Measurements from ENCODE around the gene IGSF21. TPM values are rescaled to one million over a fixed set of nuclear protein-coding genes. Genes with fewer than 3 reads are reported as not detected.

Gene IGSF21
- polyA plus RNA-seq, 1 donor (not counting 4 experiments of a cell fraction or from before 2014, with no cell fraction given) = not detected

DNA sequence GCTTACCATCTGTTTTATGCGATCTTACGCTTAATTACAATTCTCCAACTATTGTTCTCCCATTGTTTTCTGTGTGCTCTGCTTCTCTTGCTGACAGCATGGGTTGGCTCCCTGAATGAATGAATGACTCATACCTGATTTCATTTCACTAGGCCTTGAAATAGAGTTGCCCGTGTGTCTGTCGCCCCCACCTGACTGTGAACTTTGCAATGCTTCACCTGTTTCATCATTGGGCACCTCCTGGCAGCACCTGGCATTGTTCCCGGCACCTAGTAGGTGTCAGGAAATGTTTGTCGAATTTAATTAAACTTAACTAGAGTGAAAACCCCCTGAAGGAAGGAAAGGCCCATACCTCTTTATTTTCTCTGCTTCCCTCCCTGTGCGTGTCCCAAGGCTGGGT lies 252.7 kb downstream of the IGSF21 start:
- Histone ChIP-seq H3K9ac (ENCODE audit: control insufficient read depth, extremely low read depth, insufficient read depth, low read length) (no peak overlapping the region), H2AFZ (ENCODE audit: control insufficient read depth, low read length) (no peak overlapping the region), H3K4me1 (ENCODE audit: control insufficient read depth, extremely low read depth, insufficient read depth, low read length) (no peaks in the 10 kb centered on the region), H3K9me1 (ENCODE audit: control insufficient read depth, extremely low read depth, insufficient read depth, low read length) (no peaks in the 10 kb centered on the region), H3K4me2 (ENCODE audit: control insufficient read depth, extremely low read depth, insufficient read depth, low read depth, low read length) (no peak overlapping the region), H3K79me2 (ENCODE audit: control insufficient read depth, insufficient read depth, low read length) (no peaks in the 10 kb centered on the region), H3K27me3 (ENCODE audit: control insufficient read depth, extremely low read depth, insufficient read depth, low read length) (no peaks in the 10 kb centered on the region), H3K36me3 (ENCODE audit: control insufficient read depth in 2 of 2, extremely low read depth in 1 of 2, insufficient read depth in 2 of 2, low read length in 2 of 2) (no peaks in the 10 kb centered on the region), H3K27ac (ENCODE audit: control insufficient read depth, insufficient read depth, low read length) (no peak overlapping the region), H3K9me3 (ENCODE audit: control insufficient read depth, low read depth, low read length) (no peaks in the 10 kb centered on the region), H3K4me3 (ENCODE audit: control insufficient read depth in 2 of 3, extremely low read depth in 1 of 3, insufficient read depth in 2 of 3, low read depth in 1 of 3, low read length in 3 of 3) (no peak overlapping the region), H4K20me1 (ENCODE audit: control insufficient read depth, extremely low read depth, insufficient read depth, low read length) (no peaks in the 10 kb centered on the region)
- dilution Hi-C loops (cut with MboI; ENCODE audit: extremely low pct_ligation_motif_present, low sequenced_read_pairs) = no loop called here
- FAIRE-seq (no peak), DNase-seq (ENCODE audit: low read depth, low spot score) (no peak)
- no peak for TF ChIP-seq EZH2 (IDR thresholded peaks at IDR 0.05; ENCODE audit: low read length)
- TF ChIP-seq CTCF (optimal IDR thresholded peaks at IDR 0.05 in 1 of 3, IDR thresholded peaks at IDR 0.05 in 1 of 3, conservative IDR thresholded peaks at IDR 0.05 in 1 of 3; ENCODE audit: extremely low read depth in 1 of 3, insufficient read depth in 2 of 3, low read length in 3 of 3) = peak in 1 of 3 experiments; percentile 29

DNA sequence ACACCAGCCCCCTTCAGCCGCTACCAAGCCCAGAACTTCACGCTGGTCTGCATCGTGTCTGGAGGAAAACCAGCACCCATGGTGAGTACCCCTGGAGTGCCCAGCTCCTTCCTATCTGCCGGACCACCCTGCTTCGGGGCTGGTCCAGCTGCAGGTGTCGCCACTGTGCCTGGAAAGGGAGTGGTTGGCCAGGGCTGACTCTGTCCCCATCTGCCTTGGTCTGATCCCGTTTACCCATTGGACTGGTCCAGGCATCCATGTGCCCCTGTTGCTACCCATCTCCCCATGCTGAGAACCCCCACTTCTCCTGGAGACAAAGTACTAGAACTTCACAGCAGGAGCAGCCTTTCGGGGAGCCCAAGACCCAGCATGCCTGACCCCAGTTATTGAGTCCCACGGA lies 254.6 kb downstream of the IGSF21 start:
- FAIRE-seq (no peak), DNase-seq (ENCODE audit: low read depth, low spot score) (no peak)
- Histone ChIP-seq H3K27me3 (ENCODE audit: control insufficient read depth, extremely low read depth, insufficient read depth, low read length) (no peaks in the 10 kb centered on the region), H3K4me3 (ENCODE audit: control insufficient read depth in 2 of 3, extremely low read depth in 1 of 3, insufficient read depth in 2 of 3, low read depth in 1 of 3, low read length in 3 of 3) (no peak overlapping the region), H2AFZ (ENCODE audit: control insufficient read depth, low read length) (no peak overlapping the region), H3K79me2 (ENCODE audit: control insufficient read depth, insufficient read depth, low read length) (no peaks in the 10 kb centered on the region), H3K9ac (ENCODE audit: control insufficient read depth, extremely low read depth, insufficient read depth, low read length) (no peak overlapping the region), H3K4me1 (ENCODE audit: control insufficient read depth, extremely low read depth, insufficient read depth, low read length) (no peaks in the 10 kb centered on the region), H3K36me3 (ENCODE audit: control insufficient read depth in 2 of 2, extremely low read depth in 1 of 2, insufficient read depth in 2 of 2, low read length in 2 of 2) (no peaks in the 10 kb centered on the region), H3K9me1 (ENCODE audit: control insufficient read depth, extremely low read depth, insufficient read depth, low read length) (no peaks in the 10 kb centered on the region), H3K27ac (ENCODE audit: control insufficient read depth, insufficient read depth, low read length) (no peak overlapping the region), H4K20me1 (ENCODE audit: control insufficient read depth, extremely low read depth, insufficient read depth, low read length) (no peaks in the 10 kb centered on the region), H3K9me3 (ENCODE audit: control insufficient read depth, low read depth, low read length) (no peaks in the 10 kb centered on the region), H3K4me2 (ENCODE audit: control insufficient read depth, extremely low read depth, insufficient read depth, low read depth, low read length) (no peak overlapping the region)
- dilution Hi-C loops (cut with MboI; ENCODE audit: extremely low pct_ligation_motif_present, low sequenced_read_pairs) = no loop called here
- TF ChIP-seq EZH2 (IDR thresholded peaks at IDR 0.05; ENCODE audit: low read length) (no peak), CTCF (optimal IDR thresholded peaks at IDR 0.05 in 1 of 3, IDR thresholded peaks at IDR 0.05 in 1 of 3, conservative IDR thresholded peaks at IDR 0.05 in 1 of 3; ENCODE audit: extremely low read depth in 1 of 3, insufficient read depth in 2 of 3, low read length in 3 of 3) (no peak)

Measured in keratinocyte (primary cell).